ENCODE measurements around the gene KCNIP3. TPM values are rescaled to one million over a fixed set of nuclear protein-coding genes. Genes with fewer than 3 reads are reported as not detected.

The KCNIP3 gene
- total RNA-seq, 1 donor from 2014 or later, result under 0.01 TPM

GRCh38 chr2:95327861-95328260, 30.7 kb downstream of the KCNIP3 start:
- TF ChIP-seq CTCF (IDR thresholded peaks at IDR 0.05; ENCODE audit: insufficient read depth, low read length, severe bottlenecking), result no peak
- Histone ChIP-seq H3K27me3 (ENCODE audit: control insufficient read depth, insufficient read depth, low read length) (no peaks in the 10 kb centered on the region), H3K36me3 (ENCODE audit: control insufficient read depth, insufficient read depth, low read length) (no peaks in the 10 kb centered on the region), H3K4me3 (ENCODE audit: low read depth, low read length) (no peak overlapping the region)
- FAIRE-seq (no peak), DNase-seq (ENCODE audit: low read depth) (no peak)

- Histone ChIP-seq H3K36me3 (ENCODE audit: control insufficient read depth, insufficient read depth, low read length) (no peaks in the 10 kb centered on the region), H3K4me3 (ENCODE audit: low read depth, low read length) (no peak overlapping the region), H3K27me3 (ENCODE audit: control insufficient read depth, insufficient read depth, low read length) (no peaks in the 10 kb centered on the region)
- no peak for TF ChIP-seq CTCF (IDR thresholded peaks at IDR 0.05; ENCODE audit: insufficient read depth, low read length, severe bottlenecking)
- FAIRE-seq (no peak), DNase-seq (ENCODE audit: low read depth) (no peak)
Observed at GRCh38 chr2:95328358-95329125, 31.4 kb downstream of the KCNIP3 start.

GRCh38 chr2:95329401-95329800, 32.3 kb downstream of the KCNIP3 start:
- no peak overlapping the region for H3K4me3 ChIP-seq (ENCODE audit: low read depth, low read length)
- TF ChIP-seq CTCF (IDR thresholded peaks at IDR 0.05; ENCODE audit: insufficient read depth, low read length, severe bottlenecking), result no peak
- H3K27me3 ChIP-seq (ENCODE audit: control insufficient read depth, insufficient read depth, low read length), result no peaks in the 10 kb centered on the region
- no peak for FAIRE-seq
- no peak for DNase-seq (ENCODE audit: low read depth)
- H3K36me3 ChIP-seq (ENCODE audit: control insufficient read depth, insufficient read depth, low read length), result no peaks in the 10 kb centered on the region

GRCh38 chr2:95329891-95330793, 33.0 kb downstream of the KCNIP3 start:
- DNase-seq (ENCODE audit: low read depth) (no peak), FAIRE-seq (no peak)
- Histone ChIP-seq H3K36me3 (ENCODE audit: control insufficient read depth, insufficient read depth, low read length) (no peaks in the 10 kb centered on the region), H3K4me3 (ENCODE audit: low read depth, low read length) (no peak overlapping the region), H3K27me3 (ENCODE audit: control insufficient read depth, insufficient read depth, low read length) (no peaks in the 10 kb centered on the region)
- no peak for TF ChIP-seq CTCF (IDR thresholded peaks at IDR 0.05; ENCODE audit: insufficient read depth, low read length, severe bottlenecking)

- Histone ChIP-seq H3K27me3 (ENCODE audit: control insufficient read depth, insufficient read depth, low read length) (no peaks in the 10 kb centered on the region), H3K36me3 (ENCODE audit: control insufficient read depth, insufficient read depth, low read length) (no peaks in the 10 kb centered on the region), H3K4me3 (ENCODE audit: low read depth, low read length) (no peak overlapping the region)
- FAIRE-seq (no peak), DNase-seq (ENCODE audit: low read depth) (no peak)
- no peak for TF ChIP-seq CTCF (IDR thresholded peaks at IDR 0.05; ENCODE audit: insufficient read depth, low read length, severe bottlenecking)
Observed at GRCh38 chr2:95330794-95331338, 33.7 kb downstream of the KCNIP3 start.

Data from bronchial epithelial cell (primary cell).